Measurements from ENCODE around the gene RAB10.
A peak's percentile ranks its signal among the peaks of the same experiment; 100 is the strongest.

Gene RAB10

DNA sequence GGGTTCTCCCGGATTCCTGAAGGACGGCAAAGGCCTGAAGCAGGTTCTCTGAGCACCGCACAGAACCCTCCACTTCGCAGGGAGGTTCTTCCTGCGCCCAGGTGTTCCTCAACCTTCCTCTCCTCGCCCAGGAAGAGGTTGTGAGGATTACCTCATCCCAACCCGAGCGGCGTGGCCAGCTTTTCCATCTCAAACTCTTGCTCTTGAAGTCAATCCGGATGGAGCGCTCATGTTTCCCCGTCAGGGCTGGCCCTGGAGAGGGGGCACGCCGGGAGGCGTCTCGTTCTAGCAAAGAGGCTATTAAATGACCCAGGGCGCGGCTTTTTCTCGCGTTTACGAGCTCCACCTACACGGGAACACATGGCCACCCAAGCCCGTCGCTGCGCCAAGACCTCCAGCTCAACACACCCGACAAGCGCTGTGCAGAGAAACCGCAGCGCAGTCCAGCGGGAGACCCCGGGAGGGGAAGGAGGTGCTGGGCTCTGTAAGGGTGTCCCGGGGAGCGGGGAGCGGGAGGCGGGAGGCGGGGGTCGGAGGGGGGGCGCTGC, 540 bp upstream of the RAB10 start:
- no peak for TF ChIP-seq POLR2A (IDR thresholded peaks at IDR 0.05; ENCODE audit: low read length)
- no peak for TF ChIP-seq GATA1 (IDR thresholded peaks at IDR 0.05; ENCODE audit: low read depth, low read length)
- peak; percentile 65 to 76 for DNase-seq

DNA sequence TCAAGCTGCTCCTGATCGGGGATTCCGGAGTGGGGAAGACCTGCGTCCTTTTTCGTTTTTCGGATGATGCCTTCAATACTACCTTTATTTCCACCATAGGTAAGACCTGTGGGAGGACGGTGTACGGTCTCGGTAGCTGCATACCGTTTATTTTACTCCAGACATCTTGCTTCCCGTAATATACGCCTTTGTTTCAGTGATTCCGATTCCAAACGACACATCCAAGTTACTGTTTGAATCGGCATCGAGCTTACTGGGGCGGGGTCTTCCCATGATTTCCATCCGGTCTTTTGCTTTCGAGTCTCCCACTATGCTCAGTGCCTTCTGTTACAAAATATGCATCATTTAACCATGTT, 731 bp downstream of the RAB10 start:
- peak; percentile 57 to 75 for DNase-seq
- TF ChIP-seq GATA1 (IDR thresholded peaks at IDR 0.05; ENCODE audit: low read depth, low read length) (no peak), POLR2A (IDR thresholded peaks at IDR 0.05; ENCODE audit: low read length) (no peak)

DNA sequence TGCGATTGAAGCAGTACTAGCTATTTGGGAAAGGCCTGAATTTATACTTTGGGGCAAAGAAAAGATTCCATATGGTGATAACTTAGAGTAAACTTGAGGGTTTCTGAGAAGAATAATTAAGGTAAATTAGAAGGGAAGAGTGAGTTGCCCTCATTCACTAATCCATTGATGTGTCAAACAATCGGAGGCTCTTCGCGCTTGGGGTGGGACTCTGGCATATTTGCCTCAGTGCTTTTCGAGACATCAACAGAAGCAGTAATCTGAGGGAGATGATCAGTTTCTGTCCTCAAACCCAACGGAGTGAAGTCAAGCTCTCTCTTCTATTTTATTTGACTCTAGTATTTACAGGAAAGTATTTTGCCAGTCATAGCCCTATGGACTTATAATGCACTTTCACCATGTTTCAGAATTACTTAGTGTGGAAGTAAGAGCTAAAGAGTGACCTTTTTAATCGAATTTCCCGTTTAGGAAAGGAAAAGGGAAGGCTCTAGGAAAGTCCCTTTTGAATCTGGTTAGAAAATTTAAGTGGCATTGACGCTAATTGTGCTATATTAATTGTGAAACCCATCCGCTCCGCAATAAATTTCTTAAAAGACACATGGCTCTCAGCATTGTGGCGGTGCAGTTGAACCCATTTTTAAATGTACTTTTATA, 1.3 kb downstream of the RAB10 start:
- TF ChIP-seq POLR2A (IDR thresholded peaks at IDR 0.05; ENCODE audit: low read length) (no peak), GATA1 (IDR thresholded peaks at IDR 0.05; ENCODE audit: low read depth, low read length) (no peak)
- DNase-seq: peak; percentile 53 to 68

DNA sequence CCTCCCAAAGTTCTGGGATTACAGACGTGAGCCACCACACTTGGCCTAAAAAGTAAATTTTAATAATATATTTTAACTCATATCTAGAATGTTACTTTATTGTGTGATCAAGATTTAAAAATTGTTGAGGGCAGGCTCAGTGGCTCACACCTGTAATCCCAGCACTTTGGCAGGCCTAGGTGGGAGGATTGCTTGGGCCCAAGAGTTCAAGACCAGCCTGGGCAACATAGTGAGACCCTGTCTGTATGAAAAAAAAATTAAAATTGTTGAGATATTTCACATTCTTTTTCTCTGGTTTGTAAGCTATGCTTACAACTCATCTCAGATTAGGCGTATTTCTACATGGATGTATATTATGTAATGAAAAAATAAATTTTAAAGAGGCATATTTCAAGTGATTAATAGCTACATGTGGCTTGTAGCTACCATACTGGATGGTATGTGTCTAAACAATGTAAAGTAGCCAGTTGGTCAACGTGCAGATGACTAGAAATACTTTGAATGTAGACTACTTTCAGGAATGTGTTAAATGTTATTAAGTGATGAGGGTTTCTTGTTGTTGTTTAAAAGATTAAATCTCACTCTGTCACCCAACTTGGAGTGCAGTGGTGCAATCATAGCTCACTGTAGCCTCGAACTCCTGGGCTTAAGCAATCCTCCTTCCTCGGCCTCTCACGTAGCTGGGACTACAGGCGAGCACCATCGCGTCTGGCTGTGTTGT, 5.9 kb downstream of the RAB10 start:
- TF ChIP-seq POLR2A (IDR thresholded peaks at IDR 0.05; ENCODE audit: low read length): no peak
- peak; percentile 31 to 57 for DNase-seq

DNA sequence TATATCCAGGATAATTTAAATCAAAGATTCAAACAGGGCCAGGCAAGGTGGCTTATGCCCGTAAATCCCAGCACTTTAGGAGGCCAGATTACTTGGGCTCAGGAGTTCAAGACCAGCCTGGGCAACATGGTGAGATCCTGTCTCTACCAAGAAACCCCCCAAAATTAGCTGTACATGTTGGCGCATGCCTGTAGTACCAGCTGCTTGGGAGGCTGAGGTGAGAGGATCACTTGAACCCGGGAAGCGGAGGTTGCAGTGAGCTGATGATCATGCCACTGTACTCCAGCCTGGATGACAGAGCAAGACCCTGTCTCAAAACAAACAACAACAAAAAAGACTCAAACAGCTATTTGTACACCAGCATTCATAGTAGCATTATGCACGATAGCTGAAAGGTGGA, 9.2 kb downstream of the RAB10 start:
- TF ChIP-seq POLR2A (IDR thresholded peaks at IDR 0.05; ENCODE audit: low read length): no peak
- TF ChIP-seq GATA1 (IDR thresholded peaks at IDR 0.05; ENCODE audit: low read depth, low read length): no peak
- DNase-seq: no peak

DNA sequence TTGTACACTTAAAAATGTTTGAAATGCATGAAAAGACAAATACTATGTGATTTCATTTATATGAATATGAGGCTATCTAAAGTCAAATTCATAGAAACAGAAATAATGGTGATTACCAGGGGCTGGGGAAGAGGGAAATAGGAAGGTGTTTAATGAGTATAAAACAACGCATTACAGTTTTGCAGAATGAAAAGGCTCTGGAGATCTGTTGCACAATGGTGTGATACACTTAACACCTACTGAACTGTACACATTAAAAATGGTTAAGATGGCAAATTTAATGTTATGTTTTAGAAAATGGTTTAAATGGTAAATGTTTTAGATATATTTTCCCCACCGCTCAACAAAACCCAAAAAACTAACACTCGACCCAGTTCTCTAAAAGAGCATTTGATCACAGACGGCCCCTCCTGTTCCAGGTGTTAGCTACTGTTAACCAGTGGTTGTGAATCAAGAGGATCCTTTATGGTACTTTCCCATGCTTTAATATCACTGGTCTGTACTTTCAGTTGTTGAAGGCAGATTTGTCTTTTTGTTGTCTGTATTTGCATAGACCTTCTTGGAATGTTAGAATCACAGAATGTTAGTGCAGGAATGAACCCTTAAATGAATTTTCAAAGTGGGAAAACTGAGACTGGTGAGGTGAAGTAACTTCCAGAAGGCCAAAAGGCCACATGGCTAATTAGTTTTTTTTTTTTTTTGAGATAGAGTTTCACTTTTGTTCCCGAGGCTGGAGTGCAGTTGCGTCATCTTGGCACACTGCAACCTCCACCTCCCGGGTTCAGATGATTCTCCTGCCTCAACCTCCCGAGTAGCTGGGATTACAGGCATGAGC, 10.2 kb downstream of the RAB10 start:
- peak; percentile 27 to 69 for DNase-seq
- TF ChIP-seq POLR2A (IDR thresholded peaks at IDR 0.05; ENCODE audit: low read length) (no peak), GATA1 (IDR thresholded peaks at IDR 0.05; ENCODE audit: low read depth, low read length) (no peak)

DNA sequence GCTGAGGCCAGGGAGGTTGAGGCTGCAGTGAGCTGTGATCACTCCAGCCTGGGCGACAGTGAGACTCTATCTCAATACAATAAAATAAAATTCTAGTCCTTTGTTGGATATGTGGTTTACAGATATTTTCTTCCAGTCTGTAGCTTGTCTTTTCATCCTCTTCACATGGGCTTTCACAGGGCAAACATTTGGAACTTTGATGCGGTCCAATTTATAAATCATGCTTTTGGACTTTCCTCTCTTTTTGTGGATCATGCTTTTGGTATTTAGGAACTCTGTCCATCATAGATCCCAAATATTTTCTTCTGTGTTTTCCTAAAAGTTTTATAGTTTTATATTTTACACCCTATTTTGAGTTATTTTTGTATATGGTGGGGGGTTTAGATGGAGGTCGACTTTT, 14.9 kb downstream of the RAB10 start:
- no peak for DNase-seq
- no peak for TF ChIP-seq POLR2A (IDR thresholded peaks at IDR 0.05; ENCODE audit: low read length)
- no peak for TF ChIP-seq GATA1 (IDR thresholded peaks at IDR 0.05; ENCODE audit: low read depth, low read length)

DNA sequence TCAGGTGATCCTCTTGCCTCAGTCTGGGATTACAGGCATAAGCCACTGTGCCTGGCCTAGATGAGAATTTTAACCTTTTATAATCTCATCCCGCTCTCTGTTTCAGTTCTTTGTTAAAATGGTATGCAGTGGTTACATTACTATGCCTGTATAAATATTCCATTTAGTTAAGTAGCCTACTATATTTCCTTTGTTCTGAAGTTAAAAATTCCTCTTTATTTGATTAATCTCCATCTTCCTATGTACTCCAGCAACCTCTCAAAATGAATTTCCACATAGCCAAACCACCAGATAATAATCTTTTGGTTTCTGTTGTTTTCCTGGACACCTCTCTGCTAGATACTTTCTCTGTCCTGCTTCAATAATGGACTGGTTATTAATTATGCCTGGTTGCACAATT, 15.8 kb downstream of the RAB10 start:
- no peak for DNase-seq
- no peak for TF ChIP-seq POLR2A (IDR thresholded peaks at IDR 0.05; ENCODE audit: low read length)
- no peak for TF ChIP-seq GATA1 (IDR thresholded peaks at IDR 0.05; ENCODE audit: low read depth, low read length)

DNA sequence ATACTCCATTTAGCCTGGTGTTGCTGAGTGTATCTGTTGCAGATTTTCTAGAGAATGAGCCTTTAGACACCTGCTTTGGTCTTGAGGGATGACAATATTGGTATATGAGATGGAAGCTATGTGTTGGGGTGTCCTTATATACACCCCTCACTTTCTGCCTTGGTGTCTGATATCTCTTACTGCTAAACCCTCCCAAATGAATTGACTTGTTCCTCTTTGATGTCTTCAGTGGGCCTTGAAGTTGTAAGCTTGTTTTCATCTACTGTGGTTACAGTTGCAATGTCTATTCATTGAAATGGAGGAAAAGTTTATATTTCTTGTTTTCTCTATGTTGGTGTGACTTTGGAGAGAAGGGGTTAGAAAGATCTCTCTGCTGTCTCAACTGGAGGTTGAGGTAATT, 18.9 kb downstream of the RAB10 start:
- no peak for TF ChIP-seq GATA1 (IDR thresholded peaks at IDR 0.05; ENCODE audit: low read depth, low read length)
- no peak for TF ChIP-seq POLR2A (IDR thresholded peaks at IDR 0.05; ENCODE audit: low read length)
- DNase-seq: no peak

DNA sequence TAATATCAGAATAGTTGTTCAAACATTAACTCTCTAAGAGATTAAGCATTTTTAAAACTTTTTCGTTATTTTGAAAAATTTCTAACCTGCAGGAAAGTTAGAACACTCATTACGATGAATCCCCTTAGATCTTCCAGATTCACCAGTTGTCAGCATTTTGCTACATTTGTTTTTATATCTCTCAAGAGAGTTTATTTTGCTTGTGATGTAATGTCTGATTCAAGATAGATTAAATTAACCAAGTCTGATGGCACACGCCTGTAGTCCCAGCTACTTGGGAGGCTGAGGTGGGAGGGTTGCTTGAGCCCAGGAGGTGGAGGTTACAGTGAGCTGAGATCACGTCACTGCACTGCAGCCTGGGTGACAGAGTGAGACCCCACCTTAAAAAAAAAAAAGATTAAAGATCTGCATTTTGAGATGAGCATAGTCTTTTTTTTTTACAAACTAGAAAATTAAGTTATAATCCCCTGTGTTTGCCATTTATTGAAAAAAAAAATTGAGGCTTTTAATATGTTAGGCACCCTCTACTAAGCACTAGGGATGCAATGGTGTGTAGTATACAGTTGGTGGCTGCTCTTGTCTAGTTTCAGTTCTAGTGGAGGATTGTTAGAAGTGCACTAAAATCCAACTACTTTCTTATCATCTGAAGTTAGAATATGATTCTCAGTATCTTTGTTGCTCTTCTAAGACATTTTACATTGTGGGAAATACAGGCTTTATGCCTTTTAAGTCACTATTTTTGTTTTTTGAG, 20.9 kb downstream of the RAB10 start:
- DNase-seq: peak; percentile 39 to 52
- TF ChIP-seq GATA1 (IDR thresholded peaks at IDR 0.05; ENCODE audit: low read depth, low read length) (no peak), POLR2A (IDR thresholded peaks at IDR 0.05; ENCODE audit: low read length) (no peak)

DNA sequence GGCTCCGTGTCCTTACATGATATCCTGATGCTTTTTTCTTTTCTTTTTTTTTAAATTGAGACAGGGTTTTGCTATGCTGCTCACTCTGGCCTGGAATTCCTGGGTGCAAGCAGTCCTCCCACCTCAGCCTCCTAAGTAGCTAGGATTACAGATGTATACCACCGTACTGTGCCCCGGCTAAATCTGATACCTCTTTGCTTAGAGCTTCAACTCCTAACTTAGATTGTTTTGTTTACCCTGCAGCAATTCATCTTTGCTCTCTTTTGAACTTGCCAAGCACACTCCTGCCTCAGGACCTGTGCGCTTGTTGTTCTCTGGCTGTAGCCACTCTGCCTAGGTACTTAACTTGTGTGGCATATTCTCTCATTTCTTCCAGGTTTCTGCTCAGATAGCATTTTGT, 24.5 kb downstream of the RAB10 start:
- TF ChIP-seq GATA1 (IDR thresholded peaks at IDR 0.05; ENCODE audit: low read depth, low read length) (no peak), POLR2A (IDR thresholded peaks at IDR 0.05; ENCODE audit: low read length) (peak; percentile 26)

DNA sequence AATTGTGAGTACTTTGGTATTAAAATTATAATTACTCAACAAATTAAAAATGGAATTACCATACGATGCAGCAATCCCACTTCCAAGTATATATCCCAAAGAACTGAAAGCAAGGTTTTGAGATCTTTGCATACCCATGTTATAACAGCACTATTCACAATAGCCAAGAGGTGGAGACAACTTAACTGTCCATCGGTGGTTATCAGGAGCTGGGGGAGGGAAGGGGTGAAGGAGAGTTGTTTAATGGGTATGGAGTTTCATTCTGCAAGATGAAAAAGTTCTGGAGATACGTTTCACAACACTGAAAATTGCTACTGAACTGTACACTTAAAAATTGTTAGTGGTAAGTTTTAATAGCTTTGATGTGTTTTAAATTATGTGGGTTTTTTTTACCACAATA, 25.7 kb downstream of the RAB10 start:
- no peak for TF ChIP-seq POLR2A (IDR thresholded peaks at IDR 0.05; ENCODE audit: low read length)
- TF ChIP-seq GATA1 (IDR thresholded peaks at IDR 0.05; ENCODE audit: low read depth, low read length): no peak
- DNase-seq: peak; percentile 67 to 74

More for the DNA sequence above, 24.5 kb downstream of the RAB10 start:
- DNase-seq: no peak

DNA sequence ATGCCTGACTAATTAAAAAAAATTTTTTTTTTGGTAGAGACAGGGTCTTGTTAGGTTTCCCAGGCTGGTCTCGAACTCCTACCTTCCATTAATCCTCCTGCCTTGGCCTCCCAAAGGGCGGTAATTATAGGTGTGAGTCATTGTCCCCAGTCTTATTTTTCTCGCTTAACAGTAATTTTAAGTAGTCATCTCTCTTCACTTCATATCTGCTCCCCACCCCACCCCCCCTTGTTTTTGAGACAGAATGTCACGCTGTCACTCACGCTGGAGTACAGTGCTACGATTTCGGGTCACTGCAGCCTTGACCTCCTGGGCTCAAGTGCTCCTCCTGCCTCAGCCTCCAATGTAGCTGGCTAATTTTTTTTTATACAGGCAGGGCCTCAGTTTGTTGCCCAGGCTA, 27.7 kb downstream of the RAB10 start:
- TF ChIP-seq GATA1 (IDR thresholded peaks at IDR 0.05; ENCODE audit: low read depth, low read length) (no peak), POLR2A (IDR thresholded peaks at IDR 0.05; ENCODE audit: low read length) (no peak)
- peak; percentile 30 to 47 for DNase-seq
